Measurements from ENCODE around the gene CHTF18. TPM values are rescaled to one million over a fixed set of nuclear protein-coding genes. Genes with fewer than 3 reads are reported as not detected.

CHTF18 gene
- total RNA-seq, 3 donors from 2014 or later = 11.9 to 32.4 (median 12.3) TPM

DNA sequence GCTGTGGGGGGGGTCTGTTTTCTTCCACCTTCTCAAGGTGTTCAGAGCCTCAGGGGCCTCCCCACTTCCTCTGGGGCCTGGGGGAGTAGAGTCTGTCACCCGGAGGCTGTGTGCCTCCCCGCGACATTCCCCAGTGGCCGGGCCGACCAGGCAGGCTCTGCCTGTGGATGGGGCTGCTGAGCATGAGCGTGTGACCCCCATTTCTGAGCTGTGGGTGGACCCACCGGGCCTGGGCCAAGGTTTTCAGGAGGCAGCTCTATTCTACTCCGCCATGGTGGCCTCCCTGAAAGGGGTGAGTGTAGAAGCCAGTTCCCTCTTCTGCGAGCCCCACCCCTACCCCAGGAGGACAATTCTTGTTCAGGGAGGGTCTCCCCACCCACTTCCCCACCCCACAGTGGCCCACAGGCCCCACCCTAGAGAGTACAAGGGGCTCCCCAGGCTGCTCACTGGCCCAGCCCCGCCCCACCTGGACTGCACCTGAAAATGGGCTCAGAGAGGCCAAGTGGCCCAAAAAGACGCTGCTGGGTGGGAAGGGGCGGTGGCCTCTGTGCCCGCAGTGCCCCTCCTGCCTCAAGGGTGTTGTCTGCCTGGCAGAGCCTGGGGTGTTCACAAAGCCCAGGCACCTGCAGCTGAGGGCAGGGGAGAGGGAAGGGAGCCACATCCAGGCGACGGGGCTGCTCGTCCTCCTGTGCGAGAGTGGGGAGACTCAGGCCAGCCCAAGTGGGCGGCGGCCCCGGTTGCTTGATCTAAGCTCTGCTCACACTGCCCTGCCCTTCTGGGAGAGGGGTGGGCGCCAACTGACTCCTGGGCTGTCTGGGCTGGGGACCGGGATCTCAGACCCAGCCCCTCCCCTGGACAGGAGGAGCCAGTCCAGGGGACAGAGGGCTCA lies 26.6 kb upstream of the CHTF18 start:
- no peaks in the 10 kb centered on the region for H3K36me3 ChIP-seq (ENCODE audit: low read depth)
- no peak overlapping the region for H3K4me3 ChIP-seq
- intact Hi-C loops (cut with DNase I, micrococcal nuclease) = no loop called here
- H3K9me3 ChIP-seq = no peaks in the 10 kb centered on the region
- H3K4me1 ChIP-seq (ENCODE audit: low read depth) = no peaks in the 10 kb centered on the region
- no peak for ATAC-seq
- peak in 1 of 3 donors; percentile 44 for DNase-seq
- TF ChIP-seq, protein P1, sequence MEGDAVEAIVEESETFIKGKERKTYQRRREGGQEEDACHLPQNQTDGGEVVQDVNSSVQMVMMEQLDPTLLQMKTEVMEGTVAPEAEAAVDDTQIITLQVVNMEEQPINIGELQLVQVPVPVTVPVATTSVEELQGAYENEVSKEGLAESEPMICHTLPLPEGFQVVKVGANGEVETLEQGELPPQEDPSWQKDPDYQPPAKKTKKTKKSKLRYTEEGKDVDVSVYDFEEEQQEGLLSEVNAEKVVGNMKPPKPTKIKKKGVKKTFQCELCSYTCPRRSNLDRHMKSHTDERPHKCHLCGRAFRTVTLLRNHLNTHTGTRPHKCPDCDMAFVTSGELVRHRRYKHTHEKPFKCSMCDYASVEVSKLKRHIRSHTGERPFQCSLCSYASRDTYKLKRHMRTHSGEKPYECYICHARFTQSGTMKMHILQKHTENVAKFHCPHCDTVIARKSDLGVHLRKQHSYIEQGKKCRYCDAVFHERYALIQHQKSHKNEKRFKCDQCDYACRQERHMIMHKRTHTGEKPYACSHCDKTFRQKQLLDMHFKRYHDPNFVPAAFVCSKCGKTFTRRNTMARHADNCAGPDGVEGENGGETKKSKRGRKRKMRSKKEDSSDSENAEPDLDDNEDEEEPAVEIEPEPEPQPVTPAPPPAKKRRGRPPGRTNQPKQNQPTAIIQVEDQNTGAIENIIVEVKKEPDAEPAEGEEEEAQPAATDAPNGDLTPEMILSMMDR (IDR thresholded peaks at IDR 0.05) = no peak

DNA sequence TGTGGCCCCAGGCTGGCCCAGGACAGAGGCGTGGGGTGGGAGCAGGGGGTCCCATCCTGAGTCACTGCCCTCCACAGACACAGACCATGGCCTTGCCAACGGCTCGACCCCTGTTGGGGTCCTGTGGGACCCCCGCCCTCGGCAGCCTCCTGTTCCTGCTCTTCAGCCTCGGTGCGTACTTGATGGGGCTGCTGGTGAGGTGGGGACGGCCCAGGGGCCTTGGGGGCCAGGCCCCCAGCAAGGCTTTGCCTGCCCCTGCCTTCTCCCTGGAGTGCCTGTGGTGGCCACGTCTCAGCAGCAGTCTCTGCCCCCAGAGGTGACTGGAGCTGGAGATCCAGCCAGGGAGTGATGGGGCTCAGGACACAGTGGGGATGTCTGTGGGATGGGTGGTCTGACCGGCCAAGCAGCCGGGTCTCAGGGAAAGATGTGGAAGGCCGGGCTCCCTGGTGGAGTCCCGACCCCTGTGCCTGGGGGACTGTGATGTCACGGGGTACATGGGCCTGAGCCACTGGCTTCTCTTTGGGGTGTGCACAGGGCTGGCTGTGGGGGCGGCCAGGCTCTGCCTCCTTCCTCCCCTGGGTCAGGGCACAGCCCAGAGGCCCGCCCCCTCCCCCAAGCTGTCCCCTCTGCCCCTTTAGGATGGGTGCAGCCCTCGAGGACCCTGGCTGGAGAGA lies 25.7 kb upstream of the CHTF18 start:
- no peaks in the 10 kb centered on the region for H3K4me1 ChIP-seq (ENCODE audit: low read depth)
- no peak overlapping the region for H3K4me3 ChIP-seq
- TF ChIP-seq, protein P1 (IDR thresholded peaks at IDR 0.05) = no peak
- DNase-seq (no peak), ATAC-seq (no peak)
- H3K9me3 ChIP-seq = no peaks in the 10 kb centered on the region
- no peaks in the 10 kb centered on the region for H3K36me3 ChIP-seq (ENCODE audit: low read depth)
- intact Hi-C loops (cut with DNase I, micrococcal nuclease) = no loop called here

DNA sequence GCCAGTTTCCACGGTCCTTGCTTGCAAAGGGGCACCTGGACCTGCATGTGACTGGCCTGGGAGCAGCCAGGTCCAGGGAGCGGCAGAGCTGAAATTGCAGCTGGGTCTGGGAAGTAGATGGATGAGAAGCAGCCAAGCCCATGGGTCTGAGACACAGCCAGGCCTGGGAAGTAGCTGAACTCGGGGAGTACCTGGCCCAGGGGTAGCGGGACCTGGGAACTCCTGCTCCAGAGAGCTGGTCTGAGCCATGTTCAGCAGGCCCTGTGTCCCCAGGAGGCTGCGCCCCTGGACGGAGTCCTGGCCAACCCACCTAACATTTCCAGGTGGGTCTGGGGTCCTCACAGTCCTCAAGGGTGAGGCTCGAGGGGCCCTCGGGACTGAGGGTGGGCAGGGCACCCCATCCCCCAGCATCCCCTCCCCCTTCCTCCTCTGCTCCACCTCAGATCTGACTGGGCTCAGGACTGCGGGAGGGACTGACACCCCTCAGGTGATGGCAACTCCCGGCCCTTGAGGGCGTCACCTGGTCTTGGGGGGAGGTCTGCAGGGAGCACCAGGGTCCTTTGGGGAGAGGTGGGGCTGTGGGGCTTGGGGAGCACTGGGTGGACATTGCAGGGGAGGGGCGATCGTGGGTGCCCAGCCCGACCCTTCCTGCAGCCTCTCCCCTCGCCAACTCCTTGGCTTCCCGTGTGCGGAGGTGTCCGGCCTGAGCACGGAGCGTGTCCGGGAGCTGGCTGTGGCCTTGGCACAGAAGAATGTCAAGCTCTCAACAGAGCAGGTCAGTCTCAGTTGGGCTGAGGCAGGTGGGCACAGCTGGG lies 24.8 kb upstream of the CHTF18 start:
- DNase-seq (no peak), ATAC-seq (no peak)
- TF ChIP-seq, protein P1 (IDR thresholded peaks at IDR 0.05) = no peak
- no peaks in the 10 kb centered on the region for H3K36me3 ChIP-seq (ENCODE audit: low read depth)
- intact Hi-C loops (cut with DNase I, micrococcal nuclease) = no loop called here
- no peak overlapping the region for H3K4me3 ChIP-seq
- no peaks in the 10 kb centered on the region for H3K4me1 ChIP-seq (ENCODE audit: low read depth)
- H3K9me3 ChIP-seq = no peaks in the 10 kb centered on the region

DNA sequence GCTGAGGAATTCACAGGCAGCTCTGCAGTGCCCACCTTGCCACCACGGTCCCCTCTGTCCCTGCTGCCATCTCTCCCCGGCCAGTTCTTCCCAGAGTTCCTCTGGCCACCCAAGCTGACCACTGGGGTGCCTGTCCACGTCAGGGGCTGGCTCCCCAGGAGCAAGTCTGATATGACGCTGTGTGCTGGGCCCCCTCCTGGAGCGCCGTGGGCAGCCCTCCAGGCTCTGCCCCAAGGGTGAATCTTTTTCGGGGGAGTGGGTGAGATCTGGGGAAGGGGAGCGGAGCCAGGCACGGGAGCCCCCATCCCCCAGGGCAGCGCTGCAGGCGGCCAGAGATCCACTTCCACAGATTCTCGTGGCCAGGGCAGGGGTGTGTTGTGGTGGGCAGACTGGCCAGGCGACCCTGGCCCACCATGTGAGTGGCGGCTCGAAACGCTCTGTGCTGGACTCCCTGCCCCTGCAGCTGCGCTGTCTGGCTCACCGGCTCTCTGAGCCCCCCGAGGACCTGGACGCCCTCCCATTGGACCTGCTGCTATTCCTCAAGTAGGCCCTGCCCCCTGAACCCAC lies 24.2 kb upstream of the CHTF18 start:
- DNase-seq = no peak
- intact Hi-C loops (cut with DNase I, micrococcal nuclease) = no loop called here
- Histone ChIP-seq H3K4me1 (ENCODE audit: low read depth) (no peaks in the 10 kb centered on the region), H3K4me3 (no peak overlapping the region), H3K36me3 (ENCODE audit: low read depth) (no peaks in the 10 kb centered on the region), H3K9me3 (no peaks in the 10 kb centered on the region)
- TF ChIP-seq, protein P1 (IDR thresholded peaks at IDR 0.05) = no peak
- no peak for ATAC-seq

DNA sequence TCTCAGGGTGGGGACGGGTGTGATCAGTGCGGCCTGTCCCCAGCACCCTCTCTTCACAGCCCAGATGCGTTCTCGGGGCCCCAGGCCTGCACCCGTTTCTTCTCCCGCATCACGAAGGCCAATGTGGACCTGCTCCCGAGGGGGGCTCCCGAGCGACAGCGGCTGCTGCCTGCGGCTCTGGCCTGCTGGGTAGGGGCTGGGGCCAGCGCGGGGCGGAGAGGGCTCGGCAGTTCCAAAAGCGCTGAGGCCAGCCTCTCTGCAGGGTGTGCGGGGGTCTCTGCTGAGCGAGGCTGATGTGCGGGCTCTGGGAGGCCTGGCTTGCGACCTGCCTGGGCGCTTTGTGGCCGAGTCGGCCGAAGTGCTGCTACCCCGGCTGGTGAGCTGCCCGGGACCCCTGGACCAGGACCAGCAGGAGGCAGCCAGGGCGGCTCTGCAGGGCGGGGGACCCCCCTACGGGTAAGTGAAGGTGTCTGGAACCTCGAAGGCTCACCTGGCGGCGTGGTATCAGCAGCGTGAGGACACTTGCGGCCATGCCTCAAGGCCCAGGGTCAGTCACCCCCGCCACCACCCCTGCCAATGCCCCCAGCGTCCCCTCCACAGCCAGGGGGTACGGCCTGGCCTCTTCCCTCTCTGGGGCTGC lies 23.5 kb upstream of the CHTF18 start:
- Histone ChIP-seq H3K4me1 (ENCODE audit: low read depth) (no peaks in the 10 kb centered on the region), H3K36me3 (ENCODE audit: low read depth) (no peaks in the 10 kb centered on the region), H3K4me3 (no peak overlapping the region), H3K9me3 (no peaks in the 10 kb centered on the region)
- DNase-seq = no peak
- TF ChIP-seq, protein P1 (IDR thresholded peaks at IDR 0.05) = no peak
- intact Hi-C loops (cut with DNase I, micrococcal nuclease) = no loop called here
- ATAC-seq = no peak
